ENCODE measurements around the gene SGCE.

The SGCE gene

GRCh38 chr7:94632338-94633013, 23.5 kb downstream of the SGCE start:
- in situ Hi-C loops (cut with HindIII; ENCODE audit: low sequenced_read_pairs): no loop called here
- no peak overlapping the region for H3K4me3 ChIP-seq (ENCODE audit: low read depth, low read length)
- DNase-seq (ENCODE audit: low read depth, low spot score): peak; percentile 89
- TF ChIP-seq CTCF (IDR thresholded peaks at IDR 0.05; ENCODE audit: low read depth, low read length): no peak

- no peak for DNase-seq (ENCODE audit: low read depth, low spot score)
- H3K4me3 ChIP-seq (ENCODE audit: low read depth, low read length): no peak overlapping the region
- in situ Hi-C loops (cut with HindIII; ENCODE audit: low sequenced_read_pairs): no loop called here
- no peak for TF ChIP-seq CTCF (IDR thresholded peaks at IDR 0.05; ENCODE audit: low read depth, low read length)
Observed at GRCh38 chr7:94630855-94631254, 25.1 kb downstream of the SGCE start.

- in situ Hi-C loops (cut with HindIII; ENCODE audit: low sequenced_read_pairs): no loop called here
- no peak for TF ChIP-seq CTCF (IDR thresholded peaks at IDR 0.05; ENCODE audit: low read depth, low read length)
- H3K4me3 ChIP-seq (ENCODE audit: low read depth, low read length): no peak overlapping the region
- DNase-seq (ENCODE audit: low read depth, low spot score): no peak
Observed at GRCh38 chr7:94623820-94624219, 32.1 kb downstream of the SGCE start.

- H3K4me3 ChIP-seq (ENCODE audit: low read depth, low read length): no peak overlapping the region
- in situ Hi-C loops (cut with HindIII; ENCODE audit: low sequenced_read_pairs): no loop called here
- no peak for DNase-seq (ENCODE audit: low read depth, low spot score)
- no peak for TF ChIP-seq CTCF (IDR thresholded peaks at IDR 0.05; ENCODE audit: low read depth, low read length)
Observed at GRCh38 chr7:94621120-94621519, 34.8 kb downstream of the SGCE start.

- no peak for TF ChIP-seq CTCF (IDR thresholded peaks at IDR 0.05; ENCODE audit: low read depth, low read length)
- DNase-seq (ENCODE audit: low read depth, low spot score): peak; percentile 93
- H3K4me3 ChIP-seq (ENCODE audit: low read depth, low read length): no peak overlapping the region
- in situ Hi-C loops (cut with HindIII; ENCODE audit: low sequenced_read_pairs): no loop called here
Observed at GRCh38 chr7:94620703-94621118, 35.2 kb downstream of the SGCE start.

- in situ Hi-C loops (cut with HindIII; ENCODE audit: low sequenced_read_pairs): no loop called here
- no peak for DNase-seq (ENCODE audit: low read depth, low spot score)
- no peak overlapping the region for H3K4me3 ChIP-seq (ENCODE audit: low read depth, low read length)
- TF ChIP-seq CTCF (IDR thresholded peaks at IDR 0.05; ENCODE audit: low read depth, low read length): no peak
Observed at GRCh38 chr7:94618126-94618525, 37.8 kb downstream of the SGCE start.
